IMR-90 (cell line): ENCODE measurements around the gene SNRNP200. TPM values are rescaled to one million over a fixed set of nuclear protein-coding genes. Genes with fewer than 3 reads are reported as not detected.
A peak's percentile ranks its signal among the peaks of the same experiment; 100 is the strongest.

ENCODE experiments used
- ATAC-seq: fragments of 200-7000 bp; cut with Tn5 transposase; 2 replicates; pipeline ENCODE4 v1.9.1; 2020; ENCODE audit warnings: low read depth, mild to moderate bottlenecking, moderate library complexity
- BruUV-seq: library from RNA; stranded (reverse); fragments of 400-500 nt; replicated peaks from 2 replicates; lab custom pipeline; 2021; lab: Mats Ljungman, UMichigan
- CTCF ChIA-PET: fragments of 300-600 bp; formaldehyde crosslinking; extraction: SDS; loops from one replicate; lab custom pipeline; 2021; ENCODE audit warnings: antibody characterized with exemption; lab: Yijun Ruan, JAX
- POLR2A ChIA-PET: fragments of 300-600 bp; sonication (Branson Sonifier 250); formaldehyde crosslinking; loops from one replicate; lab custom pipeline; 2022; ENCODE audit warnings: antibody characterized with exemption; ENCODE audit not compliant: unreplicated experiment; lab: Charles Lee
- DNase-seq: peaks from one replicate; pipeline ENCODE4 v3.0.0; 2013
- H2AFZ ChIP-seq: replicated peaks from 2 replicates; pipeline ENCODE3; 2013; ENCODE audit warnings: low read length, mild to moderate bottlenecking; ENCODE audit not compliant: poor library complexity
- H2AK5ac ChIP-seq: 2 replicates; pipeline ENCODE4 v1.6.1; 2013; ENCODE audit warnings: low read depth, low read length, inconsistent platforms
- H2AK9ac ChIP-seq: replicated peaks from 2 replicates; pipeline ENCODE3; 2013; ENCODE audit warnings: mild to moderate bottlenecking, low read depth, low read length, moderate library complexity; ENCODE audit not compliant: poor library complexity
- H2BK120ac ChIP-seq: 2 replicates; pipeline ENCODE4 v1.6.1; 2013; ENCODE audit warnings: low read depth, low read length, inconsistent platforms
- H2BK15ac ChIP-seq: 3 replicates; pipeline ENCODE4 v1.6.1; 2013; ENCODE audit warnings: low read depth, low read length, inconsistent platforms
- H2BK20ac ChIP-seq: 2 replicates; pipeline ENCODE4 v1.6.1; 2013; ENCODE audit warnings: low read depth, mild to moderate bottlenecking, inconsistent platforms, low read length, moderate library complexity
- H2BK5ac ChIP-seq: 2 replicates; pipeline ENCODE4 v1.6.1; 2013; ENCODE audit warnings: mild to moderate bottlenecking, low read depth, low read length, inconsistent platforms; ENCODE audit not compliant: poor library complexity, severe bottlenecking
- H3K14ac ChIP-seq: replicated peaks from 2 replicates; pipeline ENCODE4 v1.6.1; 2013; ENCODE audit warnings: low read depth, low read length, inconsistent platforms
- H3K18ac ChIP-seq: 2 replicates; pipeline ENCODE4 v1.6.1; 2013; ENCODE audit warnings: low read depth, low read length, control low read depth
- H3K23ac ChIP-seq: 2 replicates; pipeline ENCODE4 v1.6.1; 2013; ENCODE audit warnings: low read depth, low read length, inconsistent platforms
- H3K27ac ChIP-seq: 2 replicates; pipeline ENCODE4 v1.5.1; 2013; ENCODE audit warnings: mild to moderate bottlenecking, control low read depth, low read length; ENCODE audit not compliant: insufficient read depth
- H3K27me3 ChIP-seq: 2 replicates; pipeline ENCODE4 v1.6.1; 2013; ENCODE audit warnings: low read length; ENCODE audit not compliant: control insufficient read depth, insufficient read depth
- H3K36me3 ChIP-seq: 2 replicates; pipeline ENCODE4 v1.6.1; 2013; ENCODE audit warnings: low read length, mixed read lengths; ENCODE audit not compliant: control insufficient read depth, insufficient read depth
- H3K4ac ChIP-seq: 2 replicates; pipeline ENCODE4 v1.6.1; 2013; ENCODE audit warnings: low read depth, low read length, inconsistent platforms
- H3K4me1 ChIP-seq: 2 replicates; pipeline ENCODE4 v1.6.1; 2013; ENCODE audit warnings: low read length, mixed read lengths; ENCODE audit not compliant: control insufficient read depth, insufficient read depth
- H3K4me2 ChIP-seq: 2 replicates; pipeline ENCODE4 v1.6.1; 2013; ENCODE audit warnings: low read depth, mild to moderate bottlenecking, control low read depth, low read length, moderate library complexity
- H3K4me3 ChIP-seq: 2 replicates; pipeline ENCODE4 v1.5.1; 2013; ENCODE audit warnings: low read depth, mild to moderate bottlenecking, control low read depth, low read length, moderate library complexity; ENCODE audit not compliant: insufficient read depth
- H3K56ac ChIP-seq: 2 replicates; pipeline ENCODE4 v1.6.1; 2013; ENCODE audit warnings: low read length, inconsistent platforms; ENCODE audit not compliant: insufficient read depth; ENCODE audit errors: extremely low read depth
- H3K79me1 ChIP-seq, 2 experiments: 2 replicates each; pipeline ENCODE4 v1.6.1; 2013; ENCODE audit warnings: low read length in 2 of 2, inconsistent platforms in 1 of 2, low read depth in 1 of 2
- H3K9ac ChIP-seq: 2 replicates; pipeline ENCODE4 v1.6.1; 2013; ENCODE audit warnings: low read depth, low read length, control low read depth
- H3K9me1 ChIP-seq: 2 replicates; pipeline ENCODE4 v1.6.1; 2013; ENCODE audit warnings: low read length, inconsistent platforms; ENCODE audit not compliant: insufficient read depth
- H3K9me3 ChIP-seq: 2 replicates; pipeline ENCODE4 v1.6.1; 2013; ENCODE audit warnings: low read length; ENCODE audit not compliant: control insufficient read depth, insufficient read depth
- H4K20me1 ChIP-seq: 2 replicates; pipeline ENCODE4 v1.6.1; 2013; ENCODE audit warnings: low read length, inconsistent platforms; ENCODE audit not compliant: insufficient read depth
- H4K5ac ChIP-seq: 2 replicates; pipeline ENCODE4 v1.6.1; 2013; ENCODE audit warnings: mild to moderate bottlenecking, low read depth, low read length, control low read depth
- H4K8ac ChIP-seq, 2 experiments: 2 replicates each; pipeline ENCODE4 v1.6.1; 2013; ENCODE audit warnings: low read depth in 2 of 2, low read length in 2 of 2, control low read depth in 1 of 2, inconsistent platforms in 1 of 2
- H4K91ac ChIP-seq: 2 replicates; pipeline ENCODE4 v1.6.1; 2013; ENCODE audit warnings: low read depth, low read length, inconsistent platforms; ENCODE audit not compliant: insufficient read depth
- MAFK ChIP-seq: IDR thresholded peaks from 2 replicates; pipeline ENCODE4 v1.6.1; 2012; ENCODE audit warnings: low read depth, low read length, improper control_type of control experiment
- WGBS, 2 experiments: methylation state at CpG; one replicate each; pipeline versions ENCODE4 v1.1.5 to v1.1.7; 2013; ENCODE audit warnings: missing lambda C conversion rate in 2 of 2; ENCODE audit not compliant: insufficient read length in 1 of 2; ENCODE audit errors: extremely low coverage in 2 of 2; 5-methylcytosine and 5-hydroxymethylcytosine counted together
- dilution Hi-C: fragments of 300-500 bp; cut with HindIII; formaldehyde crosslinking; loops from one replicate; pipeline ENCODE4 v1.14.3; 2018; ENCODE audit warnings: low sequenced_read_pairs; ENCODE audit not compliant: unreplicated experiment
- in situ Hi-C: fragments of 300-500 bp; cut with MboI; formaldehyde crosslinking; loops from 3 replicates; pipeline ENCODE4 v1.14.3; 2019; ENCODE audit warnings: low sequenced_read_pairs, inconsistent platforms, mixed read lengths
- intact Hi-C: fragments of 100-400 bp; cut with micrococcal nuclease; formaldehyde crosslinking; loops from 2 replicates; pipeline ENCODE4 v1.10.0; 2022
- polyA plus RNA-seq, 3 experiments: library from polyadenylated mRNA; depleted of rRNA; stranded (reverse); fragments of >200 nt; gene quantifications; 2 replicates each; pipeline ENCODE4 v1.2.3, GENCODE V29; 2012; ENCODE audit warnings: low replicate concordance in 1 of 3
- total RNA-seq: library from RNA; depleted of rRNA; stranded (reverse); fragments of >200 nt; gene quantifications from 2 replicates; pipeline ENCODE4 v1.2.3, GENCODE V29; 2012

Gene SNRNP200
- total and polyA plus RNA-seq, 2 of the 4 experiments (the other 2 are of a cell fraction): 44.1 to 108 TPM

DNA sequence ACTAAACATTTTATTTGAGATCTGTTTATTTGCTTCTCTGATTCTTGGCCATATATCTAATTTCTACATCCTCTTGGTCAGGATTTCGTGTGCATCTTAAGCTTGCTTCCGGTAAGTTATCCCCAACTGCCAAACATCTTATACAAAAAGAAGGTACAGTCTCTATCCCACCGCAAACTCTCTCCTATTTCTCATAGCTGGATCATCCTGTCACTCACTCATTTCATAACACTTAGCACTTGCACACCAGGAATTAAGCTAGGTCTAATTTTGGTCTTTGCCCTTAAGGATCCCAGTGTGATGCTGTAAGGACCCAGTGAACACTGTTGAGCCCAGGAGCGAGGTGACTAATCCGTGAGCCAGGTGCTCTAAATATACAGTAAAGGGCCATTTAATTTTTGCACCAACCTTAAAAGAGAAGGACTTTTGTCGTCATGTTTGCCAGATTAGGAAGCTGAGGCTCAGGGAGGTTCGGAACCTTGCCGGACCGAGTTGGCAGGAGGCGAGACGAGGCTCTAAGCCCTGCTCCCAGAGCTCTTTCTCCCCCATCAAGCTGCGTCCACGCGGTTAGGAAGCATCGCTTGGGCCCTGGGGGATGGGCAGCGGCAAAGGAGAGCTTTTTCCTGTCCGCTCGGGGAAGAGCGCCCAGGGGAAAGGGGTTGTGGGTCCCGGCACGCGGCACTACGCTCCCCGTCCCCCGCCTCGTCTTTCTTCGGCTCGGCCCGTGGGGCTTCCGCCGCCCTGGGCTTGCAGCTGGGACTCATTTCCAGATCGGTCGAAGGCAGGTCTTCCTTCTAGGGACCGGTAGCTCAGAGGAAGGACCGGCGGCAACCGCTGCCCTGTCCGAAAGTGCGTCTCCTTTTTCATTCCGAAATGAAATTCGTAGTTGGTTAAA lies 15.6 kb upstream of the SNRNP200 start:
- dilution Hi-C loops: no loop called here
- H2BK20ac ChIP-seq: no peak overlapping the region
- H3K14ac ChIP-seq: peak overlapping the region; percentile 37
- H4K5ac ChIP-seq: no peak overlapping the region
- H3K23ac ChIP-seq: peak overlapping the region; percentile 68
- H3K4ac ChIP-seq: peak overlapping the region; percentile 11
- no TSS peak for BruUV-seq
- no peaks in the 10 kb centered on the region for H3K36me3 ChIP-seq
- DNase-seq: no peak
- H3K4me1 ChIP-seq: peaks cover 2% of the 10 kb centered on the region
- TF ChIP-seq MAFK: no peak
- H2BK120ac ChIP-seq: peak overlapping the region; percentile 50; the same call in 1 of the 2 replicates
- H3K9me1 ChIP-seq: peaks cover 7% of the 10 kb centered on the region
- no peaks in the 10 kb centered on the region for H3K79me1 ChIP-seq
- POLR2A ChIA-PET: interaction anchor here (0.5 kb wide), 1 partner anchor 515 kb away, joined by 6 read pairs; no protein-coding TSS in a partner anchor
- peak overlapping the region in 1 of 2 experiments; percentile 71; a peak in 1 of 4 replicates for H4K8ac ChIP-seq
- no peak overlapping the region; the same call in 2 of the 3 replicates for H2BK15ac ChIP-seq
- CTCF ChIA-PET: interaction anchor here (0.6 to 1.1 kb wide), 3 partner anchors 9 to 58 kb away, joined by 3 read pairs; no protein-coding TSS in a partner anchor
- WGBS, 2 experiments: 5% methylated on average over 18 of the region's 41 CpGs; no CpG with 5 or more reads in 1 of the 2 experiments
- in situ Hi-C loops: no loop called here
- H2AFZ ChIP-seq: peak overlapping the region; percentile 95
- no peak overlapping the region for H3K27ac ChIP-seq
- peak overlapping the region; percentile 21; the same call in 1 of the 2 replicates for H4K91ac ChIP-seq
- peak; percentile 68 for ATAC-seq
- no peak overlapping the region for H2BK5ac ChIP-seq
- H2AK5ac ChIP-seq: 0 out of 2 replicates have a peak overlapping the region, but pooled peaks have one; percentile 20
- no peaks in the 10 kb centered on the region for H4K20me1 ChIP-seq
- peak overlapping the region; percentile 86 for H3K4me2 ChIP-seq
- H3K27me3 ChIP-seq: peaks cover 18% of the 10 kb centered on the region
- H3K18ac ChIP-seq: no peak overlapping the region
- intact Hi-C loops: no loop called here
- peak overlapping the region; percentile 63 for H3K4me3 ChIP-seq
- H3K56ac ChIP-seq: no peak overlapping the region
- no peaks in the 10 kb centered on the region for H3K9me3 ChIP-seq
- H2AK9ac ChIP-seq: peak overlapping the region; percentile 87
- H3K9ac ChIP-seq: peak overlapping the region; percentile 39
